AG10803 (cell line): ENCODE results near the gene NDUFS6.

Source experiments
- DNase-seq: peaks from one replicate; pipeline ENCODE4 v3.0.0; 2010; ENCODE audit warnings: low read depth
- H3K4me3 ChIP-seq: 2 replicates; pipeline ENCODE4 v1.5.1; 2011; ENCODE audit warnings: mild to moderate bottlenecking, low read length, control low read depth
- TF ChIP-seq, protein P1 (sequence below): conservative IDR thresholded peaks from 2 replicates; pipeline ENCODE4 v1.5.1; 2011; ENCODE audit warnings: mild to moderate bottlenecking, low read length, control low read depth, inconsistent platforms

The NDUFS6 gene

GRCh38 chr5:1799110-1799601 is 2.1 kb upstream of the NDUFS6 start:
- H3K4me3 ChIP-seq, result peak overlapping the region; percentile 85
- peak; percentile 17 for DNase-seq
- TF ChIP-seq, protein P1, sequence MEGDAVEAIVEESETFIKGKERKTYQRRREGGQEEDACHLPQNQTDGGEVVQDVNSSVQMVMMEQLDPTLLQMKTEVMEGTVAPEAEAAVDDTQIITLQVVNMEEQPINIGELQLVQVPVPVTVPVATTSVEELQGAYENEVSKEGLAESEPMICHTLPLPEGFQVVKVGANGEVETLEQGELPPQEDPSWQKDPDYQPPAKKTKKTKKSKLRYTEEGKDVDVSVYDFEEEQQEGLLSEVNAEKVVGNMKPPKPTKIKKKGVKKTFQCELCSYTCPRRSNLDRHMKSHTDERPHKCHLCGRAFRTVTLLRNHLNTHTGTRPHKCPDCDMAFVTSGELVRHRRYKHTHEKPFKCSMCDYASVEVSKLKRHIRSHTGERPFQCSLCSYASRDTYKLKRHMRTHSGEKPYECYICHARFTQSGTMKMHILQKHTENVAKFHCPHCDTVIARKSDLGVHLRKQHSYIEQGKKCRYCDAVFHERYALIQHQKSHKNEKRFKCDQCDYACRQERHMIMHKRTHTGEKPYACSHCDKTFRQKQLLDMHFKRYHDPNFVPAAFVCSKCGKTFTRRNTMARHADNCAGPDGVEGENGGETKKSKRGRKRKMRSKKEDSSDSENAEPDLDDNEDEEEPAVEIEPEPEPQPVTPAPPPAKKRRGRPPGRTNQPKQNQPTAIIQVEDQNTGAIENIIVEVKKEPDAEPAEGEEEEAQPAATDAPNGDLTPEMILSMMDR, result no peak

DNA sequence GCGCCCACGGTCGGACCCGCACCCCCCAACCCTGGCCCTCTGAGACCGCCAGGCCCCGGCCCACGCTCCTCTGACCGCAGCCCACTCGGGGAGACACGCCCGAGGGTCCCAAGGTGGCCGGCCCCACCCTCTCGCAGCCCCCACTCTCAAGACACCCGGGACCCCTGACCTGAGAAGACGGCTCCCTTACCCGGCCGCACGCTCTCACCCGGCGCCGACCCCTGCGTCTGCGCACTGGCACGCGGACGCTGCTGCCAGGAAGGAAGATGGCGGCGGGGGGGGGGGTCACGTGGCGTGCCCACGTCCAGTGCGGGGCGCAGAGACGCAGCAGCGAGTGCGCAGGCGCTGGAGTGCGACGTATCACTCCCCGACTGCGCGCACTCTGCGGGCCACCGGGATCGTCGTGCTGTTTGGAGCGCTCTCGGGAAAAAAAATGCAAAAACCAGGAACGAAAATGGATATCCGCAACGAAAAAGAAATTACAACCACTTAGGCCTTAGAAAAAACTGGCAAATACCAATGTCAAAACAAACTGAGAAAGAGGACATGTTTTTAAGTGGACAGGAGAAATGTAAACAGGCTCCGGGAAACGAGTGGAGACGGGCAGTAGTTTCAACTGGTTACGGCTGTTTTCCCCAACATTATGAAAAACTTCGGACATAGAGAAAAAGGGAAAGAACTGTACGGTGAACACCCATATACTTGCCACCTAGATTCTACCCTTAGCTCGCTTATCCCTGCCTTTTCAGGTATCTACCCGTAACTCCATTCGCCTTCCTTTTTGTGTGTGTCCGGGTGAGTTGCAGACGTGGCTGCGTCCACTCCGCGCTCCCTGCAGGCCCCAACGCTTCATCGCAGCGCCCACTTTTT is 1.4 kb upstream of the NDUFS6 start, which contains the start of gene MRPL36:
Gene MRPL36 (minus strand): TSS at position 236 of the 870 bp plus-strand sequence. CDS start 902 bp downstream, outside the sequence.
- DNase-seq, result peak; percentile 88
- TF ChIP-seq, protein P1, result no peak
- peak within 1 kb of the TSS; percentile 85 for H3K4me3 ChIP-seq

DNA sequence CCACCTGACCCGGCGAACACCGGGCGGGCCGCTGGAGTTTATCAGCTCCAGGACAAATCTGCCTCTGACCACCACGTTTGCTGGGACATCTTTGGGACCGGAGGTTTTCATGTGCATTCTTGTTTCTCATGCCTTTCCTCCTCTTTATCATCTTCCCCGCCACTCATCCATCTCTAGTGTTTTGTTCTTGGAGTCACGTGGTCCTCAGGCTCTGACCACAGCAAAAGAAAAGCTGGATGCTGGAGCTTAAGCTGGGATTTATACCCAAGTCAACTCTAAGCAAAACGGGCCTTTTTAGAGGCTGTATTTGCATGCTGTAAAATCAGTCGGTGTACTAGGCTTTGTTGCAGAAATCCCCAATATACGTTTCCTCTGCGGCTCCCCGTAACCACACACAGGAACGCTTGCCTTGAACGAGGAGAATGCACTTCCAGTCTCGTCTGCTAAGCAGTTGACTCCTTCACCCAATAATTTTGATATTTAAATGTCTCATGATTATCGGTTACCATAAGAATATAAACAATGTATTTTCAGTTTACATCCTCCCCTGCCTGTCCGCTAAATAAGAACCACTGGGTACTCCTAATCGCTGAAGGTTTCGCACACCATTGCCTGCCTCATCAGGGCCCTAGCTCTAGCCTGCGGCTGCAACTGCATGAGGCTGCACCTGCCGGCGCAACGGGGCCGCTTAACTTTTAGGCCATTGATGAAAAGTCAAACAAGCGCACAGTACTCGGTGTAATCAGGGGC is 560 bp upstream of the NDUFS6 start:
- TF ChIP-seq, protein P1, result no peak
- peak overlapping the region; percentile 85 for H3K4me3 ChIP-seq
- no peak for DNase-seq

GRCh38 chr5:1801967-1802295 is 724 bp downstream of the NDUFS6 start:
- TF ChIP-seq, protein P1, result no peak
- peak overlapping the region; percentile 85 for H3K4me3 ChIP-seq
- DNase-seq, result no peak

DNA sequence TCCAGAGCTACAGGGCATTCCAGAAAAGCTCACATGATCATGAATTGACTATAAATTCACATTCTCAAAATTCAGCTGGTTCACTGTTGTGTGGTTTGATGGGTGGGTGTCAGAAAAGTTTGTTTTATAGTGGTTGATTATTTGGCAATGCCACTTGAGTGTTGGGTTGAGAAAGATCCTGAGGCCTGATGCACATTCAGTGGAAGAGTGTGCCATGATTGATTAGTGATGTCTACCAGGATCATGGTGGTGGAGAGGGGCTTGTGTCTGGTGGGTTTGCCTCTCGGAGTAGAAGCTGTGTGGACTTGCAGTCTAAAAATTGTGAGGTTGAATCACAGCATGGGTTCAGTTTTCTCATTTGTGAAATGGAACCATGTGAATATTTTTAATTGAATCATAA is 2.0 kb downstream of the NDUFS6 start:
- no peak overlapping the region for H3K4me3 ChIP-seq
- no peak for DNase-seq
- TF ChIP-seq, protein P1, result no peak

DNA sequence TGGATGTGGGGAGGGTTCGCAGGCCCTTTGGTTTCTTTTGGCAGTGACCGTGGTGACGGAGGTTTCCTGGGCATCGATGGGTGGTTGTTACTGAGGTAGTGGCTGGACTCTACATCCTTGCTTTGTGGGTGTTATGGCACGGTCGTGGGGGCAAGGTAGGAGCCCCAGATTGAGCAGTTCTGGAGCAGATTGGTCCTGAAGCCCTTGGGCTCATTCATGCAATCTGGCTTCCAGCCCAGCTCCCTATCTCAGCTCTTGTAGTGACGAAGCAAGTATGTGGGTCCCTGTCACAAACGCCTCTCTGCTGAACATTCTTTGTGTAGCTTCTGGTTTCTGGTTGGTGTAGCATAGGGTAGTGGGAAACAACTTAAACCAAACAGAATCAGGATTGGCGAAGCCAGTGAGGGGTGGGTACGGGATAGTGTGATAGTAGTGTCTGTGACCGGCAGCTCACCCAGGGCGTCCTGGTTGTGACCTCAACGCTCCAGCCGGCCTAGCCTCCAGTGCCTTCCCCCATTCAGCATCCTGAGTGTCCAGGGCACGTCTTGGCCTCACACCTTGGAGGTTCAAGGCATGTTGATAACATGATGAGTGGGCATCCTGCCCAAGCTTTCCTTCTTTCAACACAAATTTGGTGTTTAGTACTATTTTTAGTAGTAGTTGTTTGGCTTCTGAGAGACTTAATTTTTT is 2.9 kb downstream of the NDUFS6 start:
- DNase-seq, result no peak
- TF ChIP-seq, protein P1, result no peak
- no peak overlapping the region for H3K4me3 ChIP-seq
